Keratinocyte (primary cell): Measurements from ENCODE around the gene SSX2IP.

Source experiments
- CTCF ChIP-seq, 3 experiments: IDR thresholded peaks in 1 of 3; conservative IDR thresholded peaks in 1 of 3; optimal IDR thresholded peaks in 1 of 3; 2 replicates in 2 of 3; 3 replicates in 1 of 3; pipeline versions ENCODE3 to v1.5.1; 2011; ENCODE audit warnings: low read length in 3 of 3, mild to moderate bottlenecking in 3 of 3, moderate library complexity in 2 of 3, control low read depth in 1 of 3, inconsistent platforms in 1 of 3; ENCODE audit not compliant: insufficient read depth in 2 of 3; ENCODE audit errors: extremely low read depth in 1 of 3
- EZH2 ChIP-seq: IDR thresholded peaks from one replicate; pipeline ENCODE4 v1.6.1; 2012; ENCODE audit warnings: inconsistent platforms, mild to moderate bottlenecking, low read length, moderate library complexity

GRCh38 chr1:84715342-84716019 lies 25.2 kb upstream of the SSX2IP start:
- no peak for TF ChIP-seq EZH2
- TF ChIP-seq CTCF (optimal IDR thresholded peaks at IDR 0.05 in 1 of 3, IDR thresholded peaks at IDR 0.05 in 1 of 3, conservative IDR thresholded peaks at IDR 0.05 in 1 of 3; ENCODE audit: extremely low read depth in 1 of 3, insufficient read depth in 2 of 3, low read length in 3 of 3) = no peak
